Measurements from ENCODE around the gene IGF1R. TPM values are rescaled to one million over a fixed set of nuclear protein-coding genes. Genes with fewer than 3 reads are reported as not detected.

Gene IGF1R
- total and polyA plus RNA-seq, 7 donors = 1.2 to 130 (median 39.6) TPM

DNA sequence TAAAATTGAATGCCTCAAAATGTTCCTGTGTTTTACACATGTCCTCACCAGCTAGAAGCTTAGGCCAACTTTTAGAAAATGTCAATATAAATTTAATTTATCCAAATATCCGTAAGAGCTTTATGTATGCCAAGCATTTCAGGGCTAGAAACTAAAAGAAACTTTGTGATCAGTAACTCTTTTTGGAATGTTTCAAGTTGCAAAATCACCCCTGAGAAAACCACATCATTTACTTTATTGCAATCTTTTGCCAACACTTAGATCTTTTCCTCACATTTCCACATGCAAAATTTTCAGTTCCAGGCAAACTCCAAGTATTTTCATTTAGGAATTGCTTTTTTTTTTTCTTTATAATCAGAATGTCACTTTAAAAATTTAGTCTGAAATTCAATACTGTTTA, 20.1 kb upstream of the IGF1R start:
- H3K27me3 ChIP-seq = peaks cover 0 to 7% (median 0%) of the 10 kb centered on the region in 3 donors
- no peak overlapping the region for H3K27ac ChIP-seq
- H3K4me3 ChIP-seq = no peak overlapping the region
- H3K36me3 ChIP-seq = no peaks in the 10 kb centered on the region
- TF ChIP-seq POLR2A (IDR thresholded peaks at IDR 0.05) = no peak
- TF ChIP-seq EP300 (IDR thresholded peaks at IDR 0.05) = no peak
- TF ChIP-seq CTCF (IDR thresholded peaks at IDR 0.05) = no peak
- TF ChIP-seq POLR2AphosphoS5 (IDR thresholded peaks at IDR 0.05) = no peak
- DNase-seq = no peak
- intact Hi-C loops (cut with DNase I) = no loop called here
- 85 to 92% methylated on average over 1 of the region's 1 CpG for WGBS, 2 donors
- H3K4me1 ChIP-seq = no peaks in the 10 kb centered on the region
- no peaks in the 10 kb centered on the region for H3K9me3 ChIP-seq

DNA sequence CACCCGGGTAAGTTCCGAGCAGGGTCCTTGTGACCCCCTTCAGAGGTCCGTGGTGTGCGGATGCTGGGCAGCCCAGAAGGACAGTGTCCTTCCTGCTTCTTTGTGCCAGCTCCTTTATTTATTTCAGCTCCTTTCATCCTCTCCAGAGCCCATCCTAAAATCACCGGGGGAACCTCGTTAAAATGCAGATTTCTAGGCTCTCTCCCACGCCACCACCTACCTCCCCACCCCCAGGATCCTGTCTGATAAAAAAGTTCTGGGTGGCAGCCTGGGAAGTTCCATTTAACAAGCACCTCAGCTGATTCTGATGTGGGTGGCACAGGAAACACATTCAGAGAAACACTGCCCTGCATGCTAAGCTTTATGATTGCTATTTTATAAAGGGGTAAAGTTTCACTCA, 12.5 kb upstream of the IGF1R start:
- H3K4me1 ChIP-seq = no peaks in the 10 kb centered on the region
- H3K27ac ChIP-seq = no peak overlapping the region
- no peak overlapping the region for H3K4me3 ChIP-seq
- intact Hi-C loops (cut with DNase I) = no loop called here
- no peaks in the 10 kb centered on the region for H3K9me3 ChIP-seq
- TF ChIP-seq CTCF (IDR thresholded peaks at IDR 0.05) (no peak), POLR2A (IDR thresholded peaks at IDR 0.05) (no peak), POLR2AphosphoS5 (IDR thresholded peaks at IDR 0.05) (no peak)
- no peaks in the 10 kb centered on the region for H3K27me3 ChIP-seq
- DNase-seq = no peak
- H3K36me3 ChIP-seq = no peaks in the 10 kb centered on the region
- 55 to 66% methylated on average over 7 of the region's 7 CpGs for WGBS, 2 donors

DNA sequence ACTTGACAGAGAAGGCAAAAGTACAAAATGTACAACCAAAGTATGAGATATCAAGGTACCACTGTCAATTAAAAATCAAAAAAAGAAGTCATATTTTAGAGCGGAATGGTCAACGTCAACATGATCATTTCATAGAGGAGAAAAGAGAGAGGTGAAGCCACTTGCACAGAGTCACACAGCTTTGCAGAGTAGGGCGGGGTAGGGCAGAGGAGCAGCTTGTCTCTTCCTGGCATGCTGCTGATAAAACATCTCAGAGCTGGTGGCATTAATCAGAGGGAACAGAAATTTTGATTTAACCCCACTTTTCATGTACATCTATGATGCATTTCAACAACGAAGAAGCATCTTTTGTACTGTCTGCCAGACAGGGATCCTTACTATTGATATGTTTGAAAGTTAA, 5.2 kb upstream of the IGF1R start:
- Histone ChIP-seq H3K36me3 (no peaks in the 10 kb centered on the region), H3K4me1 (peaks cover 0 to 6% (median 0%) of the 10 kb centered on the region in 4 donors), H3K27me3 (no peaks in the 10 kb centered on the region), H3K9me3 (no peaks in the 10 kb centered on the region), H3K4me3 (no peak overlapping the region), H3K27ac (no peak overlapping the region)
- intact Hi-C loops (cut with DNase I) = no loop called here
- WGBS, 2 donors = 89 to 94% methylated on average over 4 of the region's 4 CpGs
- TF ChIP-seq POLR2AphosphoS5 (IDR thresholded peaks at IDR 0.05) (no peak), EP300 (IDR thresholded peaks at IDR 0.05) (no peak), POLR2A (IDR thresholded peaks at IDR 0.05) (no peak)
- DNase-seq = no peak

GRCh38 chr15:98646546-98647025, 1.8 kb upstream of the IGF1R start:
- H3K27me3 ChIP-seq = no peaks in the 10 kb centered on the region
- H3K4me1 ChIP-seq = peaks cover 0 to 7% (median under 1%) of the 10 kb centered on the region in 4 donors
- peak overlapping the region; percentile 92 to 98 (median 96) for H3K27ac ChIP-seq
- H3K9me3 ChIP-seq = no peaks in the 10 kb centered on the region
- no peak for DNase-seq
- intact Hi-C loops (cut with DNase I) = loop anchor here (2.0 to 5.0 kb wide), 3 partner anchors 49 to 204 kb away; no protein-coding TSS in a partner anchor
- no peaks in the 10 kb centered on the region for H3K36me3 ChIP-seq
- peak overlapping the region; percentile 63 to 94 (median 82) for H3K4me3 ChIP-seq
- TF ChIP-seq CTCF (IDR thresholded peaks at IDR 0.05) = no peak
- no peak for TF ChIP-seq POLR2AphosphoS5 (IDR thresholded peaks at IDR 0.05)
- no peak for TF ChIP-seq EP300 (IDR thresholded peaks at IDR 0.05)
- TF ChIP-seq POLR2A (IDR thresholded peaks at IDR 0.05) = no peak
- WGBS, 2 donors = 4 to 9% methylated on average over 7 of the region's 7 CpGs

- peak overlapping the region; percentile 63 to 94 (median 82) for H3K4me3 ChIP-seq
- TF ChIP-seq POLR2AphosphoS5 (IDR thresholded peaks at IDR 0.05) = peak in 3 of 4 donors; percentile 16 to 33 (median 31)
- TF ChIP-seq CTCF (IDR thresholded peaks at IDR 0.05) = peak in 1 of 4 experiments; percentile 64
- TF ChIP-seq POLR2A (IDR thresholded peaks at IDR 0.05) = no peak
- no peak for TF ChIP-seq EP300 (IDR thresholded peaks at IDR 0.05)
- H3K27ac ChIP-seq = peak overlapping the region; percentile 92 to 98 (median 96)
- H3K4me1 ChIP-seq = peaks cover 0 to 13% (median 6%) of the 10 kb centered on the region in 4 donors
- 1% methylated on average over 77 of the region's 77 CpGs for WGBS, 2 donors
- intact Hi-C loops (cut with DNase I) = loop anchor here (2.0 to 5.0 kb wide), 3 partner anchors 50 to 205 kb away; no protein-coding TSS in a partner anchor
- H3K9me3 ChIP-seq = no peaks in the 10 kb centered on the region
- H3K27me3 ChIP-seq = no peaks in the 10 kb centered on the region
- H3K36me3 ChIP-seq = no peaks in the 10 kb centered on the region
- DNase-seq = peak; percentile 89
These were observed 1.1 kb upstream of the IGF1R start for GRCh38 chr15:98647026-98647773.
